Fibroblast of skin of left biceps (primary cell): ENCODE results near the gene FUT7.

ENCODE experiments used
- DNase-seq, 2 experiments: peaks; one replicate each; pipeline ENCODE4 v3.0.0-alpha.2; 2013; ENCODE audit warnings: low read depth in 2 of 2

Gene FUT7, protein sequence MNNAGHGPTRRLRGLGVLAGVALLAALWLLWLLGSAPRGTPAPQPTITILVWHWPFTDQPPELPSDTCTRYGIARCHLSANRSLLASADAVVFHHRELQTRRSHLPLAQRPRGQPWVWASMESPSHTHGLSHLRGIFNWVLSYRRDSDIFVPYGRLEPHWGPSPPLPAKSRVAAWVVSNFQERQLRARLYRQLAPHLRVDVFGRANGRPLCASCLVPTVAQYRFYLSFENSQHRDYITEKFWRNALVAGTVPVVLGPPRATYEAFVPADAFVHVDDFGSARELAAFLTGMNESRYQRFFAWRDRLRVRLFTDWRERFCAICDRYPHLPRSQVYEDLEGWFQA

DNA sequence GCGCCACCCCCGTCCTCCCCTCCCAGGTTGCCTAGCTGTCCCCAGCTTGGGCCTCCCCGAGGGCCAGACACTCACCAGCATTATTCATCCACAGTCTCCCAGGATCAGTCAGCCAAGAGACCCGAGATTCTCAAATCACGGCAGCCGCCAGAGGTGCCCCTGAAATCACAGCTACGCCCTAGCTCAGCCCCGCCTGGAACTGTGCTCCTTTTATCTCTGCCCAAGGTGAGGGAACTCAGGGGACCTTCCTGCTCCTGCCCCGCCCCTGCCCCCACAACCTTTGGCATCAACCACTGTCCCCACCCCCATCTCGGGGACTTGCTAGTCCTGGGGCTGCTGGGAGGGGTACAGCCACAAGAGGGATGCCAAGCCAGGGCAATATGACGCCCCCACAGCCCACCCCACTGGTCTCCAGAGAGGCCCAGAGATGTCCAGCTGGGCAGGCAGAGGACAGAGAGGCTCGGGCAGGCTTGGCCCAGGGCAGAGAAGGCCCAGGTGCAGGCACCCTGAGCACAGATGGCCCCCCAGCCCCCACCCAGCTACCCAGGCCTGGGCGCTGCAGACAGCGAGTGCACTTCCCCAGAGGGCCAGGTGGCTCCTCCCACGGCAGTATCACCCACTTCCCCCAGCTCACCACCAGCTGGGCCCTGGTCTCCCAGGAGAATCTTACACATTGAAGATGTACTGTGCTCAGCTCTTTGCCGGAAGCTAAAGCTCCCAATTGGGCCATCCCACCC, at the start of gene FUT7:
FUT7 (minus strand) TSS at position 185 of the 737 bp plus-strand sequence; CDS start at position 88, 97 bp downstream.
- no peak for DNase-seq

DNA sequence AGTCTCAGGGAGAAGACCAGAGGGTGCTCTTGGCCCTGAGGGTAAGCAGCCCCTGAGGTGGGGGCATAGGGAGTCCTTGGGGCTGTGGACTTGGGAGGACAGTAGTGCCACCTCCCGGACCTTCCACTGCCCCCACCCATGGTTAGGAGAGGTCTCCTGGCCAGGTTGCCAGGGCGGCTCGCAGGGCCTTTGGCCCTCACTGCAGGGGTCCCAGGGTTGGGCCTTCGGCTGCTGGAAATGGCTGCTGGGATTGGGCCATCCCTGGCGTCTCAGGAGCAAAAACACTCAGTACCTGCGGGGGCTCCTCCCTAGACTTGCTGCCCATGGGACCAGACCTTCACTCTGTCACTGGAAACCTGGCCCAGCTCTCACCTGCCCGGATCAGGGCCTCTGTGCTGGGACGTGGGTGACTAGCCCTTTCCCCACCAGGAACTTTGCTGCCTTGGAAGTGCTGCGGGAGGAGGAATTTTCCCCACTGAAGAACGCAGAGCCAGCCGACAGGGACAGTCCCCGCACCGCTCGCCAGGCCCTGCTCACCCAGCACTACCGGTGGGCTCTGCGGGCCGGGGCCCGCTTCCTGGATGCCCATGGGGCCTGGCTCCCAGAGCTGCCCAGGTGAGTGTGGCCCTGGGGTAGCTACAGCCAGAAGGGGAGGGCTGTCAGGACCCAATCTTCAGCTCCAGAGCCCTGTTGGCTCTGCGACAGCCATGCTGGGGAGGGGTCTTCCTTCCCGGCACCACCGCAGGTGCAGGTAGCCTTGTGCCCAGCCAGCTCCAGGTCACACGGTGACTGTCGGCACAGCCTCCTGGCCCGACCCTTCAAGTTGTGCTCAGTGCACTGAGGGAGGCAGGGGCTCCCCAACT, 48.6 kb upstream of the FUT7 start:
- no peak for DNase-seq

DNA sequence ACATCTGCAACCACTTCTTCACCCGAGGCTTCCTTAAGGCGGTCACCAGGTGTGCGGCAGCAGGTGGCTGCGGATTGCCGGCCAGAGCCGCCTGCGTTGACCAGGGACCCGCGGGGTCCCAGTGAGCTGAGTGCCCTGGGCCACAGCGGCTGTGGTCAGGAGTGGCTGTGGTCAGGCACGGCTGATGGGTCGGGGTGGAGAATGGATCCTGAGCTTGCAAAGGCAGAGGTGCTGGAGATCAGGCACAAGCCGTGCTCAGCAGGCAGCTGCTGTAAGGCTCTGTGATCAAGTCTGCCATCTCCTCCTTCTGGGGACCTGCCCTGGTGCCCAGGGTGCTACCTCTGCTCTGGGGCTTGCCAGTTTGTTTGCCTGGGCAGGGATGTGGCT, 47.5 kb upstream of the FUT7 start:
- no peak for DNase-seq

DNA sequence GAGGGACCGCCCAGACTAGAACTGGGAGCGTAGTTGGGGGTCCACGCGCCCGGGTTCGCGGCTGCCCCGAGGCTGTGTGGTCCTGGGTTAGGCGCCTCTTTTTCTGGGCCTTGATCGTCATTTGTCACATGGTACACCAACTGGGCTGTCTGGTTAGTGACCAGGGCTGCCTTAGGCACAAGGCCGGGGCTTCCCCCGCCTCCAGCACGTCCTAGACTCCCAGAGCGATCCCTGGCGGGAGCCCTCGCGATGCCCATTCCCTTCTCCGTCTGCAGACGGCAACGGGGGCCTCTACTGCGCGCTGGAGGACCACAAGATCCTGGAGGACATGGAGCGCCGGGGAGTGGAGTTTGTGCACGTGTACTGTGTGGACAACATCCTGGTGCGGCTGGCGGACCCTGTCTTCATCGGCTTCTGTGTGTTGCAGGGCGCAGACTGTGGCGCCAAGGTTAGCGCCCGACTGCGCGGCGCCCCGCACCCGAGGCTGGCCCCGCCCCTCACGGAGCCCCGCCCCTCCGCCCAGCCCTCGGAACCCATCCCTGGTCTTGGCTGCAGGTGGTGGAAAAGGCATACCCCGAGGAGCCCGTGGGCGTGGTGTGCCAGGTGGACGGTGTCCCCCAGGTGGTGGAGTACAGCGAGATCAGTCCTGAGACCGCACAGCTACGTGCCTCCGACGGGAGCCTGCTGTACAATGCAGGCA, 47.0 kb upstream of the FUT7 start:
- no peak for DNase-seq

DNA sequence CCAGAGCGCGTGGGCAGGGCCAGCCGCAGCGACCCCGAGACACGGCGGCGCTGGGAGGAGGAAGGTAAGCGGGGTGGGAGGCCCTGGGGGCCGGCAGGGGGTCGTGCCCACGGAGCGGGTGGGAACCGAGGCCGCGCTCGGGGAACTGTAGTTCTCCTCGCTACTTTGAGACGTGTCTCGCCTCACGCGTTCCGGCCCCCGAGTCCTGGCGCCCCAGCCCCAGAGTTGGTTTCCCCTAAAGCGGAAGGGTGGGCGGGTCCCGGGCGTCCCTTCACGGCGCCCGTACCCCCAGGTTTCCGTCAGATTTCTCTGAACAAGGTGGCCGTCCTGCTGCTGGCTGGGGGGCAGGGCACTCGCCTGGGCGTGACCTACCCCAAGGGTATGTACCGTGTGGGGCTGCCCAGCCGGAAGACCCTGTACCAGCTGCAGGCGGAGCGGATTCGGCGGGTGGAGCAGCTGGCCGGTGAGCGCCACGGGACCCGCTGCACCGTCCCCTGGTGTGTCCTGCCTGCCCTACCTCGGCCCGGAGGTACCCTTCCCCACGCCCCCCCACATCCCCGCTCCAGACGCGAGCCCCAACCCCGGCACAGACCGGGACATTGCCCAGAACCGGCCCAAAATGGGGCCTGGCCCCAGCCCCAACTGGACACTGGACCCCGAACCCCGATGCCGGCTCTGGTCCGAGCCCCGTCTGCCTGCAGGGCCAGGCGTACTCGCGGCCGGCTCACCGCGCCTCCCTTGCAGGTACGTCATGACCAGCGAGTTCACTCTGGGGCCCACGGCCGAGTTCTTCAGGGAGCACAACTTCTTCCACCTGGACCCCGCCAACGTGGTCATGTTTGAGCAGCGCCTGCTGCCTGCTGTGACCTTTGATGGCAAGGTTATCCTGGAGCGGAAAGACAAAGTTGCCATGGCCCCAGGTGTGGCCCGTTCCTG, 46.1 kb upstream of the FUT7 start:
- DNase-seq, result no peak

DNA sequence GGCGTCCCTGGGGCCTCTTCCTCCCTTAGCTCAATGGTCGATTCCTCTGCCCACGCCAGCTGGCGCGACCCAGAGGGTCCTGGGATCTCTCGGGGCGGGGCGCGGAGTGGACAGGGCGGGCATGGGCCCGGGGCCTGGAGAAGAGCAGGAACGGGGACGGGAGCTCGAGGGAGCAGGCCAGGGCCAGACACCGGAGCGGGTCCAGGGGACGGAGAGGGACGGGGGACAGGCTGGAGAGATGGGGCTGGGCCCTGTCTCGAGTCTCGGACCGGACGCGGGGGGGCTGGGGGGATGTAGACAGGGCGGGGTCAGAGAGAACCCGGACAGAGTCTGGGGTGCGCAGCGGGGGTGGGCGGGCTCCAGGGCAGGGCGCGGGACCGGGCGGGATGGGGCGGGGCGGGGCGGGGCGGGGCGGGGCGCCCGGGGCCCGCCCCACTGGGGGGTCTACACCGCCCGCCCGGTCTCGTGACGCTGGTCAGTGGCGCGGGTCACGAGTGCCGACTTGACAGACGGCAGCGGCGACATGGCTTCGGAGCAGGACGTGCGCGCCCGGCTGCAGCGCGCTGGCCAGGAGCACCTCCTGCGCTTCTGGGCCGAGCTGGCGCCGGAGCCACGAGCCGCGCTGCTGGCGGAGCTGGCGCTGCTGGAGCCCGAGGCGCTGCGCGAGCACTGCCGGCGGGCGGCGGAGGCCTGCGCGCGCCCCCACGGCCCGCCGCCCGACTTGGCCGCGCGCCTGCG, 45.3 kb upstream of the FUT7 start, which contains the start of gene UAP1L1:
UAP1L1 (plus strand) TSS at position 508 of the 738 bp plus-strand sequence; CDS start at position 524, 16 bp downstream.
- DNase-seq, result no peak

DNA sequence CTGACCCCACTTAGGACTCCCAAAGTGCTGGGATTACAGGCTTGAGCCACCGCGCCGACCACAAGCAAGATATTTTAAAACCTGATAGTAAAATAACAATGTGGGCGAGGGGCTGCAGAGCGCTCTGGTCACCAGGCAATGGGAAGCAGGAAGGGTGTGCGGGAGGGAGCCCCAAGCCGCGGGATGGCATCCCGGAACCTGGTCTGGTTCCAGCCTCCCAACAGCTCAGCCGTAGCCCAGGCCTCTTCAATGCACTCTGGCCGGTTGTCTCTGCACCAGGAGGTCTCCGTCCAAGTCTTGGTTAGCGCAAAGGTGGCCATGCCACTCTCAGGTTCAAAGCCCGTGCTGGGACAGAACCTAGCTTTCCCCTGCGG, 44.7 kb upstream of the FUT7 start:
- no peak for DNase-seq

DNA sequence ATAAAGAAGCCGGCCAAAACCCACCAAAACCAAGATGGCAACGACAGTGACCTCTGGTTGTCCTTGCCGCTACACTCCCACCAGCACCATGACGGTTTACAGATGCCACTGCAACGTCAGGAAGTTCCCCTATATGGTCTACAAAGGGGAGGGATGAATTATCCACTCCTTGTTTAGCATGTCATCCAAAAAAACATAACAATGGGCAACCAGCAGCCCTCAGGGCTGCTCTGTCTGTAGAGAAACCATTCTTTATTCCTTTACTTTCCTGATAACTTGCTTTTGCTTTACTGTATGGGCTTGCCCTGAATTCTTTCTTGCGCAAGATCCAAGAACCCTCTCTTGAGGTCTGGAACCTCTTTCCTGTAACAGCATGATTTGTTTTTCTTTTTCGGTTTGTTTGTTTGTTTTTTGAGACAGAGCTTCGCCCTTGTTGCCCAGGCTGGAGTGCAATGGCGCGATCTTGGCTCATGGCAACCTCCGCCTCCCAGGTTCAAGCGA, 43.4 kb upstream of the FUT7 start:
- no peak for DNase-seq

DNA sequence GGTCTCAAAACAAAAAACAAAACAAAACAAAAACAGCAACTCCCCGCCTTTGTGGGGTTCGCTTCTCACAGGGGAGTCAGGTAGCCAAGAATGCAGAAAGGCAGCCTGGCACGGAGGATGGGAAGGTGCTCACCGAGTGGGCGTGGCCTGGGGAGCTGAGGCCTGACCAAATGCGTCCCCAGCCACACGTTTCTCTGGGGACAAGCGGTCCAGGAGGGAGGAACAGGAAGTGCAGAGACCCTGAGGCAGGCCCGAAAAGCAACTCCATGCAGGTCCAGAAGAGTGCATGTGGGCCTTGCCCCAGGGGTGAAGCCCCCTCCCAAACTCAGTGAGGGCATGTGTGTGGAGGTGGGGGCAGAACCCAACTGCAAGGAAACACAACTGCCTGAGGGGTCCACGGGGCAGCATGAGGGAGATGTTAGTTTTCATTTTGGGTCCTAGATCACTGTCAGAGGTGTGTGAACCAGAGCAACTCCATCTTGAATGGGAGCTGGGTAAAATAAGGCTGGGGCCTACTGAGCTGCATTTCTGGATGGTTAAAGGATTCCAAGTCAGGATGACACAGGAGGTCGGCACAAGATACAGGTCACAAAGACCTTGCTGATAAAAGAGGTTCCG, 42.9 kb upstream of the FUT7 start:
- DNase-seq, result no peak

DNA sequence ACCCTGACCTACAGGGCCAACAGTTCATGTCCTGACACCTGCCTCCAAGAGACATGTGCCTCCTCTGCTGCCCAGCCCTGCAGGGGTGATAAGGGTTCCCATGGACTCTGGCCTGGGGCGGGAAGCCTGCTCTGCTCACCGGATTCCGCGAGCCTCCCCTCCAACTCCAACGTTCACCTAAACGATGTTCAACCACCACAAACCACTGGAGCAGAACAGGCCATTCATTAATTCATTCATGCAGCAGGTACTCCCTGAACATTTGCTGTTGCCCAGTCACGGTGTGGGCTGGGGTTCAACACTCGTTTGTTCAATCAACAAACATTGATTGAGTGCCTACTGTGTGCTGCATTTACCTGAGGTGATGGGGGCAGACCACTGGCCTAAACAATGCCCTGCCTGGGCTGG, 42.1 kb upstream of the FUT7 start:
- no peak for DNase-seq

DNA sequence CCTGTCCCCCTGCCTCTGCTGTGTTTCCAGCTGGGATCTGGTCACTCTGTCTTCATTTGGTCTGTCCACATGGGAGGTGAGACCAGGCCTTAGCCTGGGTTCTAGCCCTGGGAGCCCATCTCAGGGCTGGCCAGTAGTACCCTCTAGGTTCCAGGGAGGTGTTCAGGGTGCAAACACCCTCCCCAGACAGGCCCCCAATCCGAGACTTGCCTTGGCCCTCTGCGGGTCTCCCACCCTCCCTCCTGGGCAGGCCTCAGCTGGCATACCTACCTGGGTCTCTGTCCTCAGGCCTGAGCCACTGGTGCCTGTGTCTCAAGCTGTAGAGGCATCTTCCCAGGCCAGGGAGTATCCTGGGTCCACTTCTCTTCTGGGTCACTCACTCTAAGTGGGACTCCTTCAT, 39.4 kb upstream of the FUT7 start:
- no peak for DNase-seq

DNA sequence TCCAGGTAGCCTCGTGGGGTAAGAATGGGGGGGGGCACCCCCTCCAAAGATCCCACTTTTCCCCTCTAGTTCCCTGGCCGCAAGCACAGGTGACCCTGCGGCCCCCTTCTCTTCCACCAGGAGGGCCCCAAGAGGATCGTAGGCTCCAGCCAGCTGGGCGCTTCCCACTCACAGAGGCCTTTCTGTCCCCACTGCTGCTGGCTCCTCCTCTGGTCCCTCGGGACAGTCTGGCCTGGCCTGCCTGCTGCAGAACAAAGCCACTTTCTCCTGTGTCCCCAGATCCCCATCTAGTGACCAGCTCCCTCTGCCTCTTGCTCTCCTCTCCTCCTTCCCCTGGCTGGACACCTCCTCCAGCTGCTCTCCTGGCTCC, 39.0 kb upstream of the FUT7 start:
- no peak for DNase-seq

DNA sequence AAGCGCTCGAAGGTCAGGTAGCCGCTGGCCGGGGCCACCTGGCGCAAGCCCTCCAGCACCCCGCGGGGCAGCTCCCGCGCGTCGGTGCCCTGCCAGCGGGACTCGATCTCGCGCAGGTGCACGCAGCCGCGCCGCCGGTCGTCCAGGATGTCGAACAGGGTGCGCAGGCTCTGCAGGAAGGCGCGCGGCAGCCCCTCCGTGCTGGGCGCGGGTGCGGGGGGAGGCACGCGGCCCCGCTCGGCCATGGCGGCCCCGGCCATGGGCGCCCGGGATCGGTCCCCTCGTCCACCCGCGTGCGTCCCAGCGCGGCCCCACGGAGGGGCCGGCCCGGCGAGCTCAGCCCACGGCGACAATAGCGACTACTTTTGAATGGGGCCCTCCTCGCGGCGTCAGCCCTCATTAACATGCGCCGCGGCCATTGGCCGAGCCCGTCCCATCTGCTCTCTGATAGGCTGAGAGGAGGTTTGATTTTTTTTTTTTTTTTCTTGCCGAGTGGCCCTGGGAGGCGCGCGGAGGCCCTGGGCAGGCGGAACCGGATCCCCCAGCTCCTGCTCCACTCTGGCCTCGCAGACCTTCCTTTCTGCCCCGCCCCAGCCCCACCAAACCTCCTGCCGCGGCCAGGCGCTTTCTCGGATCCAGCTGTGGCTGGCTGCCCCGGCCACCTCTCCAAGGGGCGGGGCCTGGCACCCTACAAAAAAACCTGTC, 38.5 kb upstream of the FUT7 start, which contains the start of gene SAPCD2:
SAPCD2 (minus strand) TSS at position 357 of the 705 bp plus-strand sequence; CDS start at position 260, 97 bp downstream.
- no peak for DNase-seq

DNA sequence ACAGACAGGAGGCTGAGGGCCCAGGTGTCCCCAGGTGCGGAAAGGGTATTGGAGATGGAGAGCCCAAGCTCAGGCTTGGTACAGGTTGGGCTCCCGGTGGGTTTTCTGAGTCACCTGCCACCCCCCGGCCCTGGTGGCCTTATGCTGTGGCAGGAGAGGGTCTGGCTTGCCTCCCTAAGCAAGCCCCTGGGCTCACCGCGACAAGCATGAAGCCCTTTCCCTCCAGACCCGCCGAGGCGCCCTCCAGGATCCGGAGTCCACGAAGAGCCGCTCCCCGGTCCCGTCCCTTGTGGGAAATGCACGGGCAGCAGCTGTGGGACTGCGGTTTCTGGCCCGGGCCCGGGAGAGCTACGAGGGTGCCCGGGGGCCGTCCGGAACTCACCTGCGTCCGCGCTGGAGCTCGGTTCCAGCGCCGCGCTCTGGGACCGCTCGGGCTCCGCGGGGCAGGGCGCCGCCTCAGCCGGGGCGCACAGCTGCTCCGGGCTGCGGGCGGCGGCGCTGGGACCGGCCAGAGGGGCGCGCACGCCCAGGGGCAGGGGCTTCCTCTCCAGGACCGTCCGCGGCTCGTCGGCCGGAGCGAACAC, 37.7 kb upstream of the FUT7 start:
- no peak for DNase-seq

DNA sequence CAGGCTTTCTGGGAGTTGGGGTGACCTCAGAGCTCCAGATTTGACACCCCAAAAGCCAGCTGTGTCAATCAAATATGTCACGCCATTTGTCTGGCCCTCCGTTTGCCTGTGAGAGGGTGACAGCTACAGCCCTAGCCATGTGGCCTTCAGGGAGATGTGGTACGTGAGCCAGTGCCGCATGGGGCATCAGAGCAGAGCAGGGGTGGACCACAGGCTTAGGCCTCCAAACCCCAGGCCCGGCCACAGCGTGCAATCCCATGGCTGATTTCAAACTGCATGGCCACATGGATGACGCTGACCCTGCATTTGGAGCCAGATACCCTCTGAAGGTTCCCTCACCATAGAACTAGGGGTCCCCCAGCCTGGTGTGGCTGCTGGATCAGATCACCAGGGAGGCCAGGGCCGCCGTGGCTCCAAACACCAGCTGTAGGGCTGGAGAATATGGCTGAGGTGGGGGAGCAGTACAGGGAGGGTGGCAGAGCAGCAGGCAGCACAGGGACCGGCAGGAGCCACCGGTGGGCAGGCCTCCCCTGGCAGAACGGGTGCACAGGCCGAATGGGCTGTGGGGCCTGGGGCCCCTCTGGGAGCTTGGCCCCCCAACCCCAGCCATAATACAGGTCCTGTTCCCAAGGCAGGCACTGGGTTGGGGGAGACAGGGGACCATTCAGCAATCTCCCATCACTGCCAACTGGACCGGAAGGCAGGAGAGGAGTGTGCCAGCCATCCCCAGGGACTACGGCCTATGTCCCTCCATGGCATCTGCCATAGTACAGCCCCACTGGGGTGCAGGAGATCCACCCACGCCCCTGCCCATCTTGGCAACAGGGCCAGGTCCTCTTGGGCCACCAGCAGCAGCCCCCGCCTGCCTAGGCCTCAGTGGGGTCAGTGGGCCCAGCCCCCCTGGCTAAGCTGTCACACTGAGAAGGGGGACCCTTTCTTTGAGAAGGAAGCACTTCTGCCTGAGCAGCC, 36.9 kb upstream of the FUT7 start:
- no peak for DNase-seq

DNA sequence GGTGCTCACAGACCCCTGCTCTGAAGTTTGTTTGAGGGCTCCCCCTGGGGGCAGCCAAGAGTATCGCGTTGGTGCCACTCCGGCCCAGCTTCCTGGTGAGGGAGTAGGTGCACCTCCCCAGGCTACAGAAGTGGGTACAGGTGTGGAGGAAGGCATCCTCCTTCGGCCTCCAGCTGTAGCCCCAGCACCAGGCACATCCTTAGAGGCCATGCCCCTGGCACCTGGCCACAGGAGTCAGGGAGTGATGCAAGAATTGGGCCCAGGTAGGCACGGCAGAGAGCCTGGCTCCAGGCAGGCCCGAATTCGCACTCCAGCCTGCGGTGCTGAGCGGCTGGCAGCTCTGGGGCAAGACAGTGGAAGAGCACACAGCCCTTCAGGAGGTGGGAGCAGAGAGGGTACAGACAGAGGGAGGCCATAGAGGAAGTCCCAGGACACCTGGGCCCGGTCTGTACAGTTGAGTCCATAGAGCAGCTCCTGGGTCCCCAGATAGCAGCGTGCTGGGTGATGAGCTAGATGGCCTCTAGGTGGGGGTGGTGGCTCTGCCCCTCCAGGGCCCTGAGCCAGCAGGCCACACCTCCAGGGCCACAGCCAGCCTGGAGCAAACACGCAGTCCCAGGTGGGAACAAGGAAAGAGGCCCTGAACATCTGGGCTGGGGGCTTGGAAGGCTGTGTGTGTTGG, 36.1 kb upstream of the FUT7 start:
- no peak for DNase-seq
